Activated CD8-positive, alpha-beta memory T cell treated with anti-CD3 and anti-CD28 coated beads, Interleukin-2, amount 50 U/mL, for 1 hour (primary cell): ENCODE results near the gene LASP1NB.

Experiments used
- DNase-seq: peaks from one replicate; pipeline ENCODE4 v3.0.0-alpha.2; 2020; ENCODE audit errors: extremely low read depth

LASP1NB gene

DNA sequence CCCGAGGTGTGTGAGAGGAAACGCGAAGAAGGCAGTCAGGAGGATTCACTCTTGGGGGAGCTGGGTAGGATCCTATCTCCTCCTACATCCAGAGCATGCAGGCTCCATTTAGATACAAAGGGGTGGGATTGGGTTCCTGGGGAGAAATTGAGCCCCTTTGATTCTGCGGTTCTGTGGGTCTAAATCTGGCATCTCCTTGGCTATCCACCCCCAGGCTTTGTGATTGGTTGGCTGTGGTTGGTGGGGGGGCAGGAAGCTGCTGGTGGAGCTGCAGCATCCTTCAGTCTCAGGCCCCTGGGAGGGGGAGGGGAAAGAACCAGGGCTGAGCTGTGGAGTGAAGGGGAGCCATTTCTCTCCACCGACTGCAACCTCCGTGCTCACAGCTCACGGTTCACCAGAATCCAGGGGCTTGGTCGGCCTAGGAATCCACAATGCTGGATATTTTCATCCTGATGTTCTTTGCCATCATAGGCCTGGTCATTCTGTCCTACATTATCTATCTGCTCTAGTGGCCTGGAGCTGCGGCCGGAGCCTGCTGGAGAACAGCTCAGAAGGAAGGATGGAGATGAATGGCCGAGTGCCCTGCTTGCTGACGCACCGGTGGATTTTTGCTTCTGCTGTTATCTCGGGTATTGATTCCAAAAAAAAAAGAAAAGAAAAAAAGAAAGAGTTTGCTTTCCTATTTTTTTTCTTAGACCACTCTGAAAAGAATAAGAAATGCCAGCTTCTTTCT lies at the start of gene LASP1NB:
Gene LASP1NB, plus strand, starts transcription at position 352 of the 733 bp plus-strand sequence.
- no peak for DNase-seq

DNA sequence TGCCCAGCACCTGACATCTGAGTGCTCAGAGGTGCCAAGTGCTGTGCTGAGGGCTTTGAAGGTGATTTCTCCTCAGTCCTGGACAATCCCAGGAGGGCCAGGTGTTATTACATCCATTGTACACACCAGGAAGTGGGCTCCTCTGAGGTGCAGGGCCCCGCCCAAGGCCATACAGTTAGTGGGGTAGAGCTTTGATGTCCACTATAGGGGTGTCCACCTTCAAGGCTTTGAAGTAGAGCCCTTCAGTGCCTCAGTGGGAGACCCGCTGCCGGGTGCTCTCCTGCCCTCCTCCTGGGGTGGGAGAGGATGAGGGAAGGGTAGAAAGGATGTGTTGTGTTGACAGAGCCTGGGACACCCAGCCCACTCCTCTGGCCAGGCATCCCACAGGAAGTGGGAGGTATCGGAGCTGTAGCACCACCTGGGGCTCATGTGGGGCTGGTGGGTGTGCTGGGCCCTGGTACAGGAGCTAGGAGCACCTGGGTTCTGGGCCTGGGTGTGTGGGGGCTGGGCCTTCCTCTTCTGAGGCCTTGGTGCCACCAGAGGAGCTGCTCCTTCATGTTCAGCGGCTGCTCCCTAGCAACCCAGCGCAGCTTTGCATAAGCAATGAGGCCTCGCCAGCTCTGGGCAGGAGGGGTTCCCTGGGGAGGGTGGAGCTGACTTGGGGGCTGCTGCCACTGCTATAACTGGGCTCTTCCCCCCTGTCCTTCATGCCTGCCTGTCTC lies 48.1 kb upstream of the LASP1NB start:
- DNase-seq = peak; percentile 43

DNA sequence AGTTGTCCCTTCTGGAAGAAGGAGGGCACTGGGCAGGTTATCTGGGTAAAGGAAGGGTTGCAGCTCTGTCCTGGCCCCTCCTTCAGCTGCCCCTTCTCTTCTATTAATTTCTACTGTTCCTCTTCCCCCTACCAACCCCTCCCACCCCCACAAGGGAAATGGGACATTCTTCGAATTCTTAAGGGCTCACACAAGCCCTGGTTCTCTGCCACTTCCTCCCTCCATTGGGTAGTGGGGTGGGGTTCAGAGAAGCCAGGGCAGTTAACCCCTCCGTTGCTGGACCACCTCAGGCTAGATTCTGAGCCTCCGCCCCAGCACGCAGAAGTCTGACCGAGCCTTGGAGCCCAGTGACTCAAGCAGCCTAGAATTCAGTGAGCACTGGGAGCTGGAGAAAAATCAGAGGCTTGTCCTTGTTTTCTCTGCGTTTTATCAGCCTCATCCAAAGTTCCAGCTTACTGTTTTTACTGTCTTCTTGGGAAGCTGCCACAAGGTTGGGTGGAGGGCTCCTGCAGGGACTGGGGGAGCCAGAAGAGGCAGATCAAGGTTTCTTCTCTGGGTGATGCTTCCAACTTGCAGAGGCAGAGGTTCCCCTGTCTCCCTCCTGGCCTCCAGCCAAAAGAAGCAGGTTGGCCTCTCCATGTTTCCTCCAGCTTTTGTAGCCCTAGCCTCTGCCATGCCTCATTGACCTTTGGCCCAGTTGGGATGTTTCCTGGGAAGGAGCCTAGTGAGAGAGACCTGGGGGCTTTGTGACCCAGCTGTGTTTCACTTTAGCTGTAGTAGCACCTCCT lies 45.3 kb upstream of the LASP1NB start:
- DNase-seq = no peak

DNA sequence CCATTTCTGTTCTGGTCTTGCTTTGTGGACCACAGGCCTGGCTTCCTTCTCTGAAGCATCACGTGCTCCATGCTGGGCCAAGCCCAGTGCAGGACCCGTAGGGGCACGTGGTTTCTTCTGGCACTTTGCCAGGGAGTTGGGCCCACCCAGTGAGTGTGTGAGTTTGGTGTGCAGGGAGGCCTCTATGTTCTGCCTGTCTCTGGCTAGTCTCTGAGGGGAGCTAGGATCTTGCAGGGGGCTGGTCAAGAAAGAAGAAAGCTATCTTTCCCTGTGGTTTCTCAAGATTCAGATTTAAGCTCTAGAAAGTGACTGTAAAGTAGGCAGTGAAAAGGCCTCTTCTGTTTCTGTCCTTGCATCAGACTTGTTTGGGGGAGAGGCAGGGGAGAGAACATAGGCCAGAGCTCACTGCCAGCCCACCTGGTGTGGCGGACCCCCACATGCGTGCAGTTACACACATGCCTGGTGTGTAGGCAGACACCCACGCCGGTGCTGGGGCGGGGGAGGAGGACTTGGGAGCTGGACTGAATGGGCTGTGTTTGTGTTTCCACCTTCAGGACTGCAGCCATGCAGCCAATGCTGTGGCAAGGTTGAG lies 43.7 kb upstream of the LASP1NB start:
- no peak for DNase-seq

DNA sequence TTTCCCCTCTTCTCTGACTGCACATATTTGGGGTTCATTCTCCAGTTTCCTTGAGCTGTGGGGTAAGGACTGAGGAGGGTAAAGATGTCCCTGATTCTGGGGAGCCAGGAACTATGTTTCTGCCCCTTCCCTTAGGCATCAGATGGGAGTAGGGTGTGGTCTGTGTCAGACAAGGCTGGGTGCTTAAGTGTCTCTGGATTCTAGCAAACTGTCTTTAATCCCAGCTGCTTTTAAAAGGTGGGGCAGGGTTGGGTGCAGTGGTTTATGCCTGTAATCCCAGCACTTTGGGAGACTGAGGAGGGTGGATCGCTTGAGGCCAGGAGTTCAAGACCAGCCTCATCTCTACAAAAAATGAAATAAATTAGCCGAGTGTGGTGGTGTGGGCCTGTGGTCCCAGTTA lies 42.5 kb upstream of the LASP1NB start:
- no peak for DNase-seq

DNA sequence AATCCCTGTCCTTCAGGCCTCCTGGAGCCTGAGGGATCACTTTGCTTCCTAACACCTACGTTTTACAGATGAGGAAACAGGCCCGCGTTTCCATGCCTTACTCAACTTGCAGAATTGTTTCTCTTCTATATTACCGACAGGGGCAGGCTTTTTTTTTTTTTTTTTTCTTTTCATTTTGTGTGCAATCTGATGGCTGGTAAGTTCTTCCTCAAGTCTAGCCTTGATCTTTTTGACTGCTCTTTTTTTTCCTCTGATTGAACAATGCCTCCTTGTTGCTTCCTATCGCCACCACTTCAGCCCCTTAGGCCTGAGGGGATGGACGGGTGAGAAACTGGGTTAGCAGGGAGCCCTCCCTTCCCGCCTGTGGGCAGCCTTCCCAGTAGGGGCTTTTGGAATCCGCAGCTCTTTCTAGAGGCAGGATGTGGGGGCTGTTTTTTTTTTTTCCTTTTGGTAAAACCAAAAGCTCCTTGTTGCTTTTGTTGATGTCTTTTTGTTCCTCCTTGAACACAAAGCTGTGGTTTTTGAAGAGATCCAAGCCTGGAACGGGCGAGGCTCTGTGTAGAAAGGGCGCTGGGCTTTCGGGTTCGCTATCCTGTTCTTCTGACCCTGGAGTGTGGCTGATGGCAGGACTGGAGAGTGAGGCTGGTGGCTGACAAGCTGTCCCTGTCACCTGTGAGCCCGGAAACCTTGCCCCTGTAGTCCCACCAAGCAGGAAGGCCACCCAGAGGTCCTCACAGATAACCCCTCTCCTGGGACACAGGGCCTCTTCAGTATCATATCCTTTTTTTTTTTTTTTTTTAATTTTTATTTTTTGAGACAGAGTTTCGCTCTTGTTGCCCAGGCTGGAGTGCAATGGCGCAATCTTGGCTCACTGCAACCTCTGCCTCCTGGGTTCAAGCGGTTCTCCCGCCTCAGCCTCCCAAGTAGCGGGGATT lies 41.6 kb upstream of the LASP1NB start:
- DNase-seq = no peak

DNA sequence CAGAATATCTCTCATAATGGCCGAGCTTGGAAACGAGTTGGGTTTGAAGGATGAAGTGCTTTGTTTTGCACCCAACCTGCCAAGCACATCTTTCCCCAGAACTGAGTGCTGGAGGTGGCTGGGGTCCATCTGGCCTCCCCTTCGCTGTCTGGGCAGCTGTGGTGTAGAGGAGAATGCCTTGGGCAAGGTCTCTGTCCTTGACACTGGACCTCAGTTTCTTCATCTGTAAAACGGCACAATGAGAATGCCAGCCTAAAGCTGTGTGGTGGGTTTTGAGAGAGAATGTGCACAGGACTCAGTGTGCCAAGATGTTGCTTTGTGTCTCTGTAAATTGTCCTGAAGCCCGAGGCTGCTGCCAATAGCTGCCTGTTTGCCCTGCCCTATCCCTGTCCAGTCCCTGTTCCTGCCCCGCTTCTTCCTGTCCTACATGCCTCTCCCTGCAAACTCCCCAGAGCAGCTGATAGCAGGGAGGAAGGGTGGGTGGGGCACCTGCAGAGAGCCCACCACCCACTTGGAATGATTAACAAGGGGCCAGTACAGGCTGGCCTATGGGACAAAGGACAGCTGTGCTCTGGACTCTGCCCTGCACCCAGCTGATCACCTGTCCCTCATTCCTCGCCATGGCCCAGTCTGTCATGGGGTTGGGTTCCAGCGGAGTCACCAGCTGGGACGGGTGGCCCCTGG lies 40.2 kb upstream of the LASP1NB start:
- no peak for DNase-seq

DNA sequence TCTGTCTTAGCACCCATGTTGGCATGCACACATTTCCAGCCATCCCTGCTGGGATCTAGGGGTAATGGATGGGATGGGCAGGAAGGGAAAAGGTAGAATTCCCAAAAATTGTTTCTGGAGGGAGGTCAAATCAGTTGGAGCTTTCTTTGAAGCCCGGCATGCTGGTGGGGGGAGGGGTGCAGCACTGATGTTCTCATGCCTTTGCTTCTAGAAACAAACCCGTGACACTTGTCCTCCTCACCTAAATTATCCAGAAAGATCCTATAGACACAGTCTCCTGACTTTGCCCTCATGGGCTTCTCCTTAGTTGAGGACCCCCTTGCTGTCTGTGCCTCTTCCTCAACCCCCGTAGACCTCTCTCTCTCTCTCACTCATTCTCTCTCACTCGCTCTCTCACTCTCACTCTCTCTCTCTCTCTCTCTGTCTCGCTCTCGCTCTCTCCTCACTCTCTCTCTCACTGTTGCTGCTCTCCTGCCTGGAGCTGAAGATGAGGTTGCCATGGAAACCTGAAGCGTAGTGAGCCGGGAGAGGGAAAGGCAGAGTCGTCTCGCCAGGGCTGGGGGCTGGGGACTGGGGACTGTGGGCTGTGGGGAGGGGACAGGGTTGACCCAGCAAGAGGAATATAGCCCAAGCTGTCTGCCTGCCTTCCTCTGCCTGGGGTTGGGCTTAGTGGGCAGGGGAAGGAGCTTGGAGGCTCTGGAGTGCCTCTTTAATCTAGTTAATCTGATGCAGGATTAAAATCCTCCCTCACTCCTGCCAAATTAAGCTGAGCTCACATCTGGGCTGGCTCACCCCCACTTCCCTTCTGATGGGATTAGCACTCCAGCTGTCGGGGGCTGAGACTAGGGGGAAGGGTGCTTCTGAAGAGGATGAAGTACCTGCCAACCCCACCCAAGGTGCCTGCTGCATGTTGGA lies 39.4 kb upstream of the LASP1NB start:
- no peak for DNase-seq

DNA sequence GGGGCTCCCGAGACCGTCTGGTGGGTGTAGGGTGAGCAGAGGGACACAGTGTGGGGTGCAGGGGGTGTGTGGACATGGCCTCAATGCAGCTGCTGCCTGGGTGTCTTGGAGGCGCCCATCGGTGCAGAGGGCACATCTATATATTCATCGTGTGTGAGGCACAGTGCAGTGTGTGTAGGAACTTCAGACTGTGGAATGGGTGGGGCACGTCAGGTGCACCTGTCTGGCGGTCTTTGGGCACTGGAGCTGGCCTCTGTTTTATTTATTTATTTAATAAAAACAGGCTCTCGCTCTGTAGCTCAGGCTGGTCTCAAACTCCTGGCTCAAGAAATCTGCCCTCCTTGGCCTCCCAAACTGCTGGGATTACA lies 38.8 kb upstream of the LASP1NB start:
- DNase-seq = no peak

DNA sequence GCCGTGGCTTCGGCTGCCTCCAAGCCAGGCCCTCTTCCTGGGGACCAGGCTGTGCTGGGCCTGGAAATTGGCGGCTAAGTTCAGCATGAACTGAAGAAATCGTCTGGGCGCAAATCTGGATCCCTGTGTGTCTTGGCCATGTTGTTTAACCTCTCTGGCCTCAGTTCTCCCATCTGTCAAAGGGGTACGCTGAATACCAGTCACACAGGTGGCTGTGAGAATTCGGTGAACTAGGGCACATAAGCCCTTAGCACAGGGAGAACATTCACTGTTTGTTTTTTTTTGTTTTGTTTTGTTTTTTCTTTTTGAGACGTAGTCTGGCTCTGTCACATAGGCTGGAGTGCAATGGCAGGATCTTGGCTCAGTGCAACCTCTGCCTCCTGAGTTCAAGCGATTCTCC lies 36.6 kb upstream of the LASP1NB start:
- DNase-seq = no peak

DNA sequence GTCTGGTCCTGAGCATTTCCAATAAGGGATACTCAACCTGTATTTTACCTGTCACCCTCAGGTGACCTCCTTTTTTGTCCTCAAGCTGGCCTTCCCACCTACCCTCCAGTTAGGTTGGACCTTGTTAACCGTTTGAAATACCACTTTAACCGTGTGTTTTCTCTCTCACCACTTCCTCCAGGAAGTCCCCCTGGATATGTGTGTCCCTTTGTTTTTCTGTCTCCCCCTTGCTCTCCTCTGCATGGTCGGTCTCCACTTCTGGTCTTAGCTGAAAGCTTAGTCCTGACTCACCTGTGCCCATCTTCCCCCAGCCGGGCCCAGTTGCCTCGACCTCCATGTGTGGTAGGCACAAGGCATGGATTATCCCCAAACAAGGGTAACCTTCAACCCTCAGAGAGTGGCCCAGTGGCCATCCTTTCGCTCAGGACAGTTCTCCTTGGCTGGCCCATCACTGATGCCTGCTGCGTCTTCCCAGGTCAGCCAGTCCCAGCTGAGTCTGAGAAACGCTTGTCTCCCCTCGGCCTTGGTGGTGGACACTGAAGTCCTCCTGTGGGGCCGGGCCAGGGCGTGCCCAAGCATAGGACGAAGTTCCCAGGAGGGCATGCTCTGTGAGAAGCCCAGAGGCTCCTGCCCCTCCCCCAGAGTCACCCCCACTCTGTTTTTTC lies 35.5 kb upstream of the LASP1NB start:
- no peak for DNase-seq

DNA sequence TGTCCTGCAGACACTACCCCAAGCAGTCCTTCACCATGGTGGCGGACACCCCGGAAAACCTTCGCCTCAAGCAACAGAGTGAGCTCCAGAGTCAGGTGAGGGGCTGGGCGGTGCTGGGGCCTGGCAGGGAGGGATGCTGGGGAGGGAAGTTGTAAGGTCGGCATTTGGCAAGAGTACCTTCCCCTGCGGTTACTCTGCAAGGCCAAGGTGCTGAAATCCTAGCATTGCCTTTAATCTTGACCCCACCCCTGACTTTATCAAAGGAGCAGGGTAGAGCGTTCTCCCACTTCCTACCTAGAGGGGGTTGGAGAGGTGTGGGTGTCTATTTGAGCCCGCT lies 35.0 kb upstream of the LASP1NB start:
- no peak for DNase-seq

DNA sequence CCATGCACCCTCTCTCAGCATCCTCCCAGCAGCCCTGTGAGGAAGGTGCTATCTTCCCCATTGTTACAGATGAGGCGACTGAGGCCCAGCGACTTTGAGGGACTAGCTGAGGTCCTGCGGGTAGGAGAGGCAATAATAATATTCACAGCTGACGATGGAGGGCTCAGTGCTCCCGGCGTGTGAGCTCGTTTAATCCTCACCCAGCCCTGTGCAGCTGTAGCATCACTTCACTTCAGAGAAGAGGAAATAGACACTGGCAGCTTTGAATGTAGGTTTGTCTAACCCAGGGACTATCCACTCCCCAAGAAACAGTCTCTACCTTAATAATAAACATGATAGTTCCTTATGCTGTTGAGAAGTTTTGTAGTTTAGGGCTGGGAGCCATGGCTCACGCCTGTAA lies 34.0 kb upstream of the LASP1NB start:
- no peak for DNase-seq

DNA sequence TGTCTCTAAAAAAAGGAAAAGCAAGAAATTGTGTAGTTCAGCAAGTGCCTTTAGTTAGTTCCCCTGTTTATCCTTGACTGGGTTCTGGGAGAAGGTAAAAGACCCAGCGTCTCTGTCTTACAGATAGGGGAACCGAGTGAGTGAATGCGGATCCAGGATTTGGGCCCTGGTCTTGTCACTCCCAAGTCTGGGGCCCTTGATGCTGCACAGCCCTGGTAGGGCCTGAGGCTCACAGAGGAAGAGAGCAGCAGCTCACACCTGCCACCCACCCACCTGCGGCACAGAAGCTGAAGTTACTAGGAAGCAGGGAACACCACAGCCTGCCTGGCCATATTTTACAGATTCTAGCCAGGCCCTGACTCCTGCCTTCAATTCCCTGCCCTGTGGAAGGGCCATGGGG lies 33.3 kb upstream of the LASP1NB start:
- no peak for DNase-seq

DNA sequence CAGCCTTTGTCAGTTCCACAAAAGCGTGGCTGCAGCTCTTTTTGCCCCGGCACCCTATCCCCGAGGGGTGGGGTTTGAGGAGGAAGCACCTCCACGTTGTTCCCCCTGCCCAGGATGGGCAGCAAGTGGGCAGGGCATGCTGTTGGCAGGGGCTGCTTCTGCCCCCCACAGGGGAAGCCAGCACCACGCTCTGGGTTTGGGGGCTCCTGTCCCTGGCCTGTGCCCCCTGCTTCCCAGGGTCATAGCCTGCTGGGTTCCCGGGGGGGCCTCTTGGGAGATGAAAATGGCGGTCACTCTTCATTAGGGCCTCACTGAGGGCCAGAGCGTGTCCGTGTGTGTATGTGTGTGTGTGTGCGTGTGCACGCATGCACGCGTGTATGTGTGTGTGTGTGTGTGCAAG lies 32.8 kb upstream of the LASP1NB start:
- DNase-seq = no peak

DNA sequence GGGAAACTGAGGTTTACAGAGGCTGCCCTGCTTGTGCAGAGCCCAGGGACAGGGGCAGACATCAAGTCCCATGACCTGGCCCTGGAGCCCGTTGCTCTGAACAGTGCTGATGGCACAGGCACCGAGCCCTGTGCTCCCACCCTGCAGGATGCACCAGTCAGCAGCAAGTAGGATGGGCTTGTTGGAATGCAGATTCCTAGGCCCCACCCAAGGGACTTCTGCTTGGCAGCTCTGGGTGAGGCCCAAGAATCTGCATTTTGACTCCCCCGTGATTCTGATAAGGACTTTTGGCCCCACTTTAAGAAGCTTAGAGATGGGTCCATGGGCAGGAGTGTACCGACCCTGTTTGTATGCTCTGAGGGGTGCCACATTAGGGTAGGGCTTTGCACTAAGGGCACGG lies 32.3 kb upstream of the LASP1NB start:
- DNase-seq = no peak

DNA sequence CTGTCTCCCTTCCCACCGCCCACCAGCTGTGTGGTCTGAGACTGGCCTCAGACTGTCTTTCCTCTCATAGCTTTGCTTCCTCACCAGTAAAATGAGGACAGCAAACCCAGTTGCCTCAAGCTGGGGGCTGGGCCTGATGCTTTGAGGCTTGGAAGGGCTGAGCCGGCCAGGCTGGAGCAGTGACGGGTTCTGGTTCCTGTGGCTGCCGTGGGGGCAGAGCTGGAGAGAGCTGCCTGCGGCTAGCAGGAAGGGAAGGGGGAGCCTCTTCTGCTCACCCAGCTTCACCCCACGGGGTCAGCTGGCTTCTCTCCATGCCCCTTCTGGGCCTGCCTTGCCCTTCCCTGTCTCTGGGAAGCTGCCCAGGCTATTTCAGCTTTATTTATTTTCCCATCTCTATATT lies 31.8 kb upstream of the LASP1NB start:
- no peak for DNase-seq

DNA sequence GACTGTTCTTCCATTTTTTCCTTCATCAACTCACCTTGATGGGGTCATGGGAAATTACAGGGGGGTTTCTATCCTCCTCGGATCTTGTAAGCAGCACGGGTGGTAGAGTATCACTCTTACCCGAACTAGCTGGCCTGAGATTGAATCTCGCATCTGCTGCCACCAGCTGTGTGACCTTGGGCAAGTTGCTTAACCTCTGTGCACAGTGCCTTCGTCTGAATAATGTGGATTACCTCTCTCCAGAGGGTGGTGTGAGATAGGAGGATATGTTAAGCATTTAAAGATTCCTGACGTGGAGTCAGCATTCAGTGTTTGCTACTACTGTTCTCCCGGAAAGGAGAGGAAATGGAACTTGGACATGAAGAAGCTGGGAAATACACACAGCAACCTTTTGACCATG lies 31.1 kb upstream of the LASP1NB start:
- no peak for DNase-seq

DNA sequence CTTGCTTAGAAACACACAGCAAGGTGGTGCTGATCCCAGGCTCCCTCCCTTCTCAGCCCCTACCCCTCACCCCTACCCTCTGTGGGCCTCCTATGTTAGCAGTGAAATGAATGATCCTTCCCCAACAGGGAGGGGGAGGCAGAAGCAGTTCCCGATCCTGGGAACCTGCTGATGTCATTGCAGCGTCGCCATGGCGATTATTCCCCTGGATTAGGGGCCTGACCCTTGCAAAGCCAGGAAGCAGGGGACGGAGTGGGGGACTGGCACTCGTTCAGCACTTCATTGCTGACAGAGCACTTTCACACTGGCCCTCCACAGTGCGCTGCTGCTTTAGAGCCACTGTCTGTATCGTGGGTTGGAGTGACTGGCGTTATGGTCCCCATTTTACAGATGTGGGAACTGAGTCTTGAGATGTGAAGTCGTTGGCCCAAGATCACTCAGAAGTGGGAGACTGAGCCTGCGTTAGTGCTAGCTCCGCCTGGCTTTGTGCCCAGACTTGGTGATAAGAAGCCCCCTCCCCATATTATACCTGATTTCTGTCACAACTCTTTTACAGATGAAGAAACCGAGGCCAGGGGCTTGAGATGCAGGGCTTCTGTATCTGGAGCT lies 29.0 kb upstream of the LASP1NB start:
- DNase-seq = no peak
